Kidney epithelial cell (primary cell): Measurements from ENCODE around the gene WDFY1. TPM values are rescaled to one million over a fixed set of nuclear protein-coding genes. Genes with fewer than 3 reads are reported as not detected.

Source experiments
- DNase-seq: peaks from one replicate; pipeline ENCODE4 v3.0.0-alpha.2; 2010; ENCODE audit warnings: low read depth
- H3K27me3 ChIP-seq: 2 replicates; pipeline ENCODE4 v1.6.0; 2011; ENCODE audit warnings: low read length; ENCODE audit not compliant: control insufficient read depth, insufficient read depth
- H3K36me3 ChIP-seq: 2 replicates; pipeline ENCODE4 v1.5.1; 2011; ENCODE audit warnings: low read length; ENCODE audit not compliant: control insufficient read depth, insufficient read depth
- H3K4me3 ChIP-seq: 2 replicates; pipeline ENCODE4 v1.5.1; 2011; ENCODE audit warnings: low read depth, mild to moderate bottlenecking, control low read depth, low read length
- total RNA-seq: library from RNA; depleted of rRNA; stranded (reverse); fragments of >200 nt; gene quantifications from 2 replicates; pipeline ENCODE4 v1.2.3, GENCODE V29; 2015
- TF ChIP-seq, protein P1 (sequence below): IDR thresholded peaks from 2 replicates; pipeline ENCODE4 v1.5.1; 2011; ENCODE audit warnings: mild to moderate bottlenecking, moderate library complexity, low read length, control low read depth, inconsistent platforms; ENCODE audit not compliant: insufficient read depth, poor library complexity, severe bottlenecking

The WDFY1 gene
- total RNA-seq, 1 donor from 2014 or later, result 47.3 TPM

DNA sequence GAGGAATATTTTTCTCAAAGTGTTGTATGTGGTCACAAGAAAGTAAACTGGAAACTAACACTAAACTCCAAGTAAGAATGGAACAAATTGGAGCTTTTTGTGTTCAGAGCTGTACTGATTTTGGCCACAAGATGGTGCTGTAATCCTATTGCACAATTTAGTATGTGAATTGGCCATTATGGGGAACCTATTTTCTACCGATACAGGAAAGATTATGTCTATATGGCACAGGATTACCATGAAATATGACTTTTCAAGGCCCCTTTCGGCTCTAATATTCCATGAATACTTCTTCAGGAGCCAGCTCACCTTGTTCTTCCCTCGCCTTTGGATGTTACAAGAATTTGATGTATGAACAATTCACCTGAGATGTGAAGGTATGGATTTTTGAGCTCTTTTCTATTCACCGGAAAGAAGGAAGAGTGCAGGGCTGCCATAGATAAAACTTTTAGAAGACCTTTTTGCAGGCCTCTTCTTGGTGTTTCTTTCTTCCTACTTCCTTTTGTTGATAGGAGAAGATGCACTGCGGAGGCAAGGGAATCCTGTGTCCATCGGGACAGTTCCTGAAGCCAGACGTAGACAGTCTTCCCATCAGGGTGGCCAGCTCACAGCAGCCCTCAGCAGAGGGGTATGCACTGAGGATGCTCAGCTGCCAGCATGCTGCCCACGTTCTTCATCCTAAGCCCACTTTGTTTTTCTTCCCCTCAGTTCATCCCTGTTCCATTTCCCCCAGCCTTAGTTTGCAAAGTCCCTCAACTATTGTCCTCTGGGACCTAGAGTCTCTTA, 25.4 kb upstream of the WDFY1 start:
- DNase-seq, result no peak
- no peaks in the 10 kb centered on the region for H3K27me3 ChIP-seq

DNA sequence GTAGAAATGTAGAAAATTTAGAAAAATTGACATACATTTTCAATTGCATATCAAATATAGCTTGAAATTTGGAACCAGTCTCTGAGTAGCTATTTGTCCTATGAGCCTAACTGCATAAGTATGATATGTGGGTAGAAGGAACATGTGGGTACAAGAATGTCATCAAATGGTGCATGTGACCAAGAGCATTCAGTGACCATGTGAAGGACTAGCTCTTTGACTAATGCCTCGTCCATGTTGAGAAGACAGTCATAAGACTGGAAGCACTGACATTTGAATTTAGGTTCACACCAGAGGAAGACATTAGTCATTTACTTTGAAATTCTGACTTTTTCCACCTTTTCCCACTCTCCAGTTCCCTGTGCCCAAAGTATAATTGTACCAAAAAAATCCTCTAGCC, 24.7 kb upstream of the WDFY1 start:
- Histone ChIP-seq H3K36me3 (no peaks in the 10 kb centered on the region), H3K4me3 (no peak overlapping the region), H3K27me3 (no peaks in the 10 kb centered on the region)
- TF ChIP-seq, protein P1, sequence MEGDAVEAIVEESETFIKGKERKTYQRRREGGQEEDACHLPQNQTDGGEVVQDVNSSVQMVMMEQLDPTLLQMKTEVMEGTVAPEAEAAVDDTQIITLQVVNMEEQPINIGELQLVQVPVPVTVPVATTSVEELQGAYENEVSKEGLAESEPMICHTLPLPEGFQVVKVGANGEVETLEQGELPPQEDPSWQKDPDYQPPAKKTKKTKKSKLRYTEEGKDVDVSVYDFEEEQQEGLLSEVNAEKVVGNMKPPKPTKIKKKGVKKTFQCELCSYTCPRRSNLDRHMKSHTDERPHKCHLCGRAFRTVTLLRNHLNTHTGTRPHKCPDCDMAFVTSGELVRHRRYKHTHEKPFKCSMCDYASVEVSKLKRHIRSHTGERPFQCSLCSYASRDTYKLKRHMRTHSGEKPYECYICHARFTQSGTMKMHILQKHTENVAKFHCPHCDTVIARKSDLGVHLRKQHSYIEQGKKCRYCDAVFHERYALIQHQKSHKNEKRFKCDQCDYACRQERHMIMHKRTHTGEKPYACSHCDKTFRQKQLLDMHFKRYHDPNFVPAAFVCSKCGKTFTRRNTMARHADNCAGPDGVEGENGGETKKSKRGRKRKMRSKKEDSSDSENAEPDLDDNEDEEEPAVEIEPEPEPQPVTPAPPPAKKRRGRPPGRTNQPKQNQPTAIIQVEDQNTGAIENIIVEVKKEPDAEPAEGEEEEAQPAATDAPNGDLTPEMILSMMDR, result no peak
- no peak for DNase-seq

More for the DNA sequence above, 25.4 kb upstream of the WDFY1 start:
- Histone ChIP-seq H3K36me3 (no peaks in the 10 kb centered on the region), H3K4me3 (no peak overlapping the region)
- TF ChIP-seq, protein P1, result peak; percentile 85

DNA sequence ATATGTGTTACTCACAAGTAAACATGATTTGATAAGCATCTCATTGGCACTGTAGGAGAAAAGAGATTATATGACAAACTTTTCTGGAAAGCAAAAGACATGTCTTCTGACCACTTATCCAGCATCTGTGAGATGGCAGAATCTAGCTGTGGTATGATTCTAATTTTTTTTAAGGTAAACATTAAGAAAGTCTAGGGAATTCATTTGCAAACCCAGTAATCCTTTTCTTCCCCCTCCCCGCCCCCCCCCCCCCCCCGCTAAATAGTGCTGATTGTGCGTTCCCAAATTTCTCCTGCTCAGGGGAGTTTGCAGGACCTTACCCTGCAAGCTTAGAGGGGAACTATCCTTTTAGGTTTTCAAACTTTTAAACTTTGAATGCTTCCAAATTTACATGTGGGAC, 24.2 kb upstream of the WDFY1 start:
- Histone ChIP-seq H3K4me3 (no peak overlapping the region), H3K36me3 (no peaks in the 10 kb centered on the region), H3K27me3 (no peaks in the 10 kb centered on the region)
- no peak for DNase-seq
- TF ChIP-seq, protein P1, result no peak

DNA sequence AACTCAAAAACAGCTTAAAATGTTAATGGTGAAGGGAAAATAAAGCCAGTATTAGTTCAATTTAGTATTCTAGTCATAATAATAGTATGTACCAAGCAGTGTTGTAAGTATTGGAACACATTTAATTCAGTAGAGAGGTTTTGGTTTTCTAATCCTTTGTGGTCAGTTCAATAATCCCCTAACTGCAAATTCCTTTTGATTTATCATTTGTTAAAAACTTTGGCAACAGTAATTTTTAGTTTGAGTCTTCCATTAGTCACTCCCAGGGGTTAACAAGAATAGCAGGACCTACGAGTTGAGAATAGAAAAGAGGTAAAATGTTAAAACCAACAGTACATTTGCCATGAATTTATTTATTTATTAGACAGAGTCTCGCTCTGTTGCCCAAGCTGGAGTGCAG, 22.8 kb upstream of the WDFY1 start:
- H3K36me3 ChIP-seq, result no peaks in the 10 kb centered on the region
- H3K27me3 ChIP-seq, result no peaks in the 10 kb centered on the region
- no peak overlapping the region for H3K4me3 ChIP-seq
- no peak for DNase-seq
- TF ChIP-seq, protein P1, result no peak

DNA sequence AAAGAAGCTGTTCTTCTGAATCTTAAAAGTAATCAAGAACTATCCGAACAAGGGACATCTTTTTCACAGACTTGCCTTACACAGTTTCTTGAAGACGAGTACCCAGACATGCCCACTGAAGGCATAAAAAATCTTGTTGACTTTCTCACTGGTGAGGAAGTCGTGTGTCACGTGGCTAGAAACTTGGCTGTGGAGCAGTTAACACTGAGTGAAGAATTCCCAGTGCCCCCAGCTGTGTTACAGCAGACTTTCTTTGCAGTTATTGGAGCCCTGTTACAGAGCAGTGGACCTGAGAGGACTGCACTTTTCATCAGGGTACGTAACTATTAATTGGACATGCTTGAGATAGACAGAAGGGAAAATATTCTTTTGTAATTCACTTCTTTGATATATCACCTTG, 14.6 kb upstream of the WDFY1 start:
- TF ChIP-seq, protein P1, result no peak
- Histone ChIP-seq H3K27me3 (no peaks in the 10 kb centered on the region), H3K4me3 (no peak overlapping the region), H3K36me3 (no peaks in the 10 kb centered on the region)
- DNase-seq, result no peak
